CD4-positive, alpha-beta T cell treated with Interleukin-6 at 100 ng/mL for 8 hours (primary cell): ENCODE results near the gene OARD1.
A peak's percentile ranks its signal among the peaks of the same experiment; 100 is the strongest.

Experiments used
- DNase-seq: peaks from one replicate; pipeline ENCODE4 v3.0.0-alpha.2; 2020; ENCODE audit warnings: mixed read lengths, low spot score

OARD1 gene

GRCh38 chr6:41074692-41075436 lies 2.7 kb upstream of the OARD1 start:
- DNase-seq: no peak

GRCh38 chr6:41073968-41074691 lies 2.0 kb upstream of the OARD1 start:
- DNase-seq: peak; percentile 11

GRCh38 chr6:41073203-41073967 lies 1.2 kb upstream of the OARD1 start:
- DNase-seq: peak; percentile 81

- DNase-seq: no peak
These were observed 663 bp upstream of the OARD1 start, which contains the start of gene NFYA for GRCh38 chr6:41072836-41073202. Gene NFYA (plus strand): TSS chr6:41072974. CDS start chr6:41079090, 6,116 bp downstream.

- peak; percentile 76 for DNase-seq
These were observed 644 bp downstream of the OARD1 start for GRCh38 chr6:41071501-41071922.

- DNase-seq: peak; percentile 57
These were observed 5.3 kb downstream of the OARD1 start for GRCh38 chr6:41066867-41067304.

GRCh38 chr6:41065550-41066026 lies 6.6 kb downstream of the OARD1 start:
- DNase-seq: no peak

GRCh38 chr6:41064841-41065240 lies 7.3 kb downstream of the OARD1 start:
- no peak for DNase-seq

GRCh38 chr6:41063884-41064285 lies 8.3 kb downstream of the OARD1 start:
- DNase-seq: no peak

GRCh38 chr6:41062056-41062455 lies 10.1 kb downstream of the OARD1 start:
- no peak for DNase-seq

- no peak for DNase-seq
These were observed 10.9 kb downstream of the OARD1 start for GRCh38 chr6:41061196-41061726.

GRCh38 chr6:41059556-41059955 lies 12.6 kb downstream of the OARD1 start:
- DNase-seq: no peak

GRCh38 chr6:41058783-41059181 lies 13.4 kb downstream of the OARD1 start:
- no peak for DNase-seq

GRCh38 chr6:41056768-41057490 lies 15.2 kb downstream of the OARD1 start:
- no peak for DNase-seq

GRCh38 chr6:41055149-41055548 lies 17.0 kb downstream of the OARD1 start:
- DNase-seq: no peak

- DNase-seq: no peak
These were observed 17.6 kb downstream of the OARD1 start for GRCh38 chr6:41054511-41054910.

- no peak for DNase-seq
These were observed 19.1 kb downstream of the OARD1 start, which contains the start of gene APOBEC2 for GRCh38 chr6:41053041-41053440. Gene APOBEC2 (plus strand): TSS chr6:41053202. CDS start chr6:41053348, 146 bp downstream.

- peak; percentile 3 for DNase-seq
These were observed 20.3 kb downstream of the OARD1 start for GRCh38 chr6:41051873-41052272.

- DNase-seq: no peak
These were observed 21.6 kb downstream of the OARD1 start for GRCh38 chr6:41050536-41050935.

- DNase-seq: no peak
These were observed 22.2 kb downstream of the OARD1 start for GRCh38 chr6:41049955-41050354.

GRCh38 chr6:41049521-41049920 lies 22.6 kb downstream of the OARD1 start:
- DNase-seq: no peak
